IMR-90 (cell line): ENCODE measurements around the gene TMF1. TPM values are rescaled to one million over a fixed set of nuclear protein-coding genes. Genes with fewer than 3 reads are reported as not detected.

Source experiments
- ATAC-seq: fragments of 200-7000 bp; cut with Tn5 transposase; 2 replicates; pipeline ENCODE4 v1.9.1; 2020; ENCODE audit warnings: low read depth, mild to moderate bottlenecking, moderate library complexity
- BruUV-seq: library from RNA; stranded (reverse); fragments of 400-500 nt; replicated peaks from 2 replicates; lab custom pipeline; 2021; lab: Mats Ljungman, UMichigan
- CTCF ChIA-PET: fragments of 300-600 bp; formaldehyde crosslinking; extraction: SDS; loops from one replicate; lab custom pipeline; 2021; ENCODE audit warnings: antibody characterized with exemption; lab: Yijun Ruan, JAX
- POLR2A ChIA-PET: fragments of 300-600 bp; sonication (Branson Sonifier 250); formaldehyde crosslinking; loops from one replicate; lab custom pipeline; 2022; ENCODE audit warnings: antibody characterized with exemption; ENCODE audit not compliant: unreplicated experiment; lab: Charles Lee
- DNase-seq: peaks from one replicate; pipeline ENCODE4 v3.0.0; 2013
- H2AFZ ChIP-seq: replicated peaks from 2 replicates; pipeline ENCODE3; 2013; ENCODE audit warnings: low read length, mild to moderate bottlenecking; ENCODE audit not compliant: poor library complexity
- H2AK5ac ChIP-seq: 2 replicates; pipeline ENCODE4 v1.6.1; 2013; ENCODE audit warnings: low read depth, low read length, inconsistent platforms
- H2AK9ac ChIP-seq: replicated peaks from 2 replicates; pipeline ENCODE3; 2013; ENCODE audit warnings: mild to moderate bottlenecking, low read depth, low read length, moderate library complexity; ENCODE audit not compliant: poor library complexity
- H2BK120ac ChIP-seq: 2 replicates; pipeline ENCODE4 v1.6.1; 2013; ENCODE audit warnings: low read depth, low read length, inconsistent platforms
- H2BK15ac ChIP-seq: 3 replicates; pipeline ENCODE4 v1.6.1; 2013; ENCODE audit warnings: low read depth, low read length, inconsistent platforms
- H2BK20ac ChIP-seq: 2 replicates; pipeline ENCODE4 v1.6.1; 2013; ENCODE audit warnings: low read depth, mild to moderate bottlenecking, inconsistent platforms, low read length, moderate library complexity
- H2BK5ac ChIP-seq: 2 replicates; pipeline ENCODE4 v1.6.1; 2013; ENCODE audit warnings: mild to moderate bottlenecking, low read depth, low read length, inconsistent platforms; ENCODE audit not compliant: poor library complexity, severe bottlenecking
- H3K14ac ChIP-seq: replicated peaks from 2 replicates; pipeline ENCODE4 v1.6.1; 2013; ENCODE audit warnings: low read depth, low read length, inconsistent platforms
- H3K18ac ChIP-seq: 2 replicates; pipeline ENCODE4 v1.6.1; 2013; ENCODE audit warnings: low read depth, low read length, control low read depth
- H3K23ac ChIP-seq: 2 replicates; pipeline ENCODE4 v1.6.1; 2013; ENCODE audit warnings: low read depth, low read length, inconsistent platforms
- H3K27ac ChIP-seq: 2 replicates; pipeline ENCODE4 v1.5.1; 2013; ENCODE audit warnings: mild to moderate bottlenecking, control low read depth, low read length; ENCODE audit not compliant: insufficient read depth
- H3K27me3 ChIP-seq: 2 replicates; pipeline ENCODE4 v1.6.1; 2013; ENCODE audit warnings: low read length; ENCODE audit not compliant: control insufficient read depth, insufficient read depth
- H3K36me3 ChIP-seq: 2 replicates; pipeline ENCODE4 v1.6.1; 2013; ENCODE audit warnings: low read length, mixed read lengths; ENCODE audit not compliant: control insufficient read depth, insufficient read depth
- H3K4ac ChIP-seq: 2 replicates; pipeline ENCODE4 v1.6.1; 2013; ENCODE audit warnings: low read depth, low read length, inconsistent platforms
- H3K4me1 ChIP-seq: 2 replicates; pipeline ENCODE4 v1.6.1; 2013; ENCODE audit warnings: low read length, mixed read lengths; ENCODE audit not compliant: control insufficient read depth, insufficient read depth
- H3K4me2 ChIP-seq: 2 replicates; pipeline ENCODE4 v1.6.1; 2013; ENCODE audit warnings: low read depth, mild to moderate bottlenecking, control low read depth, low read length, moderate library complexity
- H3K4me3 ChIP-seq: 2 replicates; pipeline ENCODE4 v1.5.1; 2013; ENCODE audit warnings: low read depth, mild to moderate bottlenecking, control low read depth, low read length, moderate library complexity; ENCODE audit not compliant: insufficient read depth
- H3K56ac ChIP-seq: 2 replicates; pipeline ENCODE4 v1.6.1; 2013; ENCODE audit warnings: low read length, inconsistent platforms; ENCODE audit not compliant: insufficient read depth; ENCODE audit errors: extremely low read depth
- H3K79me1 ChIP-seq, 2 experiments: 2 replicates each; pipeline ENCODE4 v1.6.1; 2013; ENCODE audit warnings: low read length in 2 of 2, inconsistent platforms in 1 of 2, low read depth in 1 of 2
- H3K9ac ChIP-seq: 2 replicates; pipeline ENCODE4 v1.6.1; 2013; ENCODE audit warnings: low read depth, low read length, control low read depth
- H3K9me1 ChIP-seq: 2 replicates; pipeline ENCODE4 v1.6.1; 2013; ENCODE audit warnings: low read length, inconsistent platforms; ENCODE audit not compliant: insufficient read depth
- H3K9me3 ChIP-seq: 2 replicates; pipeline ENCODE4 v1.6.1; 2013; ENCODE audit warnings: low read length; ENCODE audit not compliant: control insufficient read depth, insufficient read depth
- H4K20me1 ChIP-seq: 2 replicates; pipeline ENCODE4 v1.6.1; 2013; ENCODE audit warnings: low read length, inconsistent platforms; ENCODE audit not compliant: insufficient read depth
- H4K5ac ChIP-seq: 2 replicates; pipeline ENCODE4 v1.6.1; 2013; ENCODE audit warnings: mild to moderate bottlenecking, low read depth, low read length, control low read depth
- H4K8ac ChIP-seq, 2 experiments: 2 replicates each; pipeline ENCODE4 v1.6.1; 2013; ENCODE audit warnings: low read depth in 2 of 2, low read length in 2 of 2, control low read depth in 1 of 2, inconsistent platforms in 1 of 2
- H4K91ac ChIP-seq: 2 replicates; pipeline ENCODE4 v1.6.1; 2013; ENCODE audit warnings: low read depth, low read length, inconsistent platforms; ENCODE audit not compliant: insufficient read depth
- BHLHE40 ChIP-seq: fragments of 150-350 bp; IDR thresholded peaks from 2 replicates; pipeline ENCODE4 v1.6.1; 2016; ENCODE audit warnings: mild to moderate bottlenecking, low read depth, low read length
- CEBPB ChIP-seq: IDR thresholded peaks from 2 replicates; pipeline ENCODE4 v1.6.1; 2012; ENCODE audit warnings: low read depth, low read length, improper control_type of control experiment
- CHD1 ChIP-seq: IDR thresholded peaks from 2 replicates; pipeline ENCODE4 v1.6.1; 2012; ENCODE audit warnings: low read depth, low read length, improper control_type of control experiment
- FOS ChIP-seq: fragments of 150-350 bp; IDR thresholded peaks from 2 replicates; pipeline ENCODE4 v1.6.1; 2016; ENCODE audit warnings: low read depth, low read length
- MAFK ChIP-seq: IDR thresholded peaks from 2 replicates; pipeline ENCODE4 v1.6.1; 2012; ENCODE audit warnings: low read depth, low read length, improper control_type of control experiment
- MAZ ChIP-seq: IDR thresholded peaks from 2 replicates; pipeline ENCODE4 v1.6.1; 2012; ENCODE audit warnings: low read depth, mild to moderate bottlenecking, low read length, improper control_type of control experiment, moderate library complexity, borderline replicate concordance
- MXI1 ChIP-seq: IDR thresholded peaks from 2 replicates; pipeline ENCODE4 v1.6.1; 2012; ENCODE audit warnings: low read depth, mild to moderate bottlenecking, low read length, moderate library complexity, borderline replicate concordance
- NFE2L2 ChIP-seq: fragments of 150-350 bp; IDR thresholded peaks from 2 replicates; pipeline ENCODE4 v1.6.1; 2016; ENCODE audit warnings: low read depth, mild to moderate bottlenecking, low read length
- POLR2A ChIP-seq: IDR thresholded peaks from 2 replicates; pipeline ENCODE4 v1.6.1; 2012; ENCODE audit warnings: mild to moderate bottlenecking, low read depth, low read length
- RAD21 ChIP-seq: IDR thresholded peaks from 2 replicates; pipeline ENCODE4 v1.6.1; 2012; ENCODE audit warnings: low read length, improper control_type of control experiment
- RCOR1 ChIP-seq: IDR thresholded peaks from 2 replicates; pipeline ENCODE4 v1.6.1; 2012; ENCODE audit warnings: mild to moderate bottlenecking, low read length, improper control_type of control experiment; ENCODE audit not compliant: insufficient replicate concordance
- RFX5 ChIP-seq: IDR thresholded peaks from 2 replicates; pipeline ENCODE4 v1.8.0; 2012; ENCODE audit warnings: low read depth, mild to moderate bottlenecking, low read length, moderate library complexity
- SMC3 ChIP-seq: fragments of 150-350 bp; IDR thresholded peaks from 2 replicates; pipeline ENCODE4 v1.6.1; 2016; ENCODE audit warnings: low read depth, mild to moderate bottlenecking, antibody characterized with exemption, low read length, moderate library complexity
- WGBS, 2 experiments: methylation state at CpG; one replicate each; pipeline versions ENCODE4 v1.1.5 to v1.1.7; 2013; ENCODE audit warnings: missing lambda C conversion rate in 2 of 2; ENCODE audit not compliant: insufficient read length in 1 of 2; ENCODE audit errors: extremely low coverage in 2 of 2; 5-methylcytosine and 5-hydroxymethylcytosine counted together
- dilution Hi-C: fragments of 300-500 bp; cut with HindIII; formaldehyde crosslinking; loops from one replicate; pipeline ENCODE4 v1.14.3; 2018; ENCODE audit warnings: low sequenced_read_pairs; ENCODE audit not compliant: unreplicated experiment
- in situ Hi-C: fragments of 300-500 bp; cut with MboI; formaldehyde crosslinking; loops from 3 replicates; pipeline ENCODE4 v1.14.3; 2019; ENCODE audit warnings: low sequenced_read_pairs, inconsistent platforms, mixed read lengths
- intact Hi-C: fragments of 100-400 bp; cut with micrococcal nuclease; formaldehyde crosslinking; loops from 2 replicates; pipeline ENCODE4 v1.10.0; 2022
- polyA plus RNA-seq, 3 experiments: library from polyadenylated mRNA; depleted of rRNA; stranded (reverse); fragments of >200 nt; gene quantifications; 2 replicates each; pipeline ENCODE4 v1.2.3, GENCODE V29; 2012; ENCODE audit warnings: low replicate concordance in 1 of 3
- total RNA-seq: library from RNA; depleted of rRNA; stranded (reverse); fragments of >200 nt; gene quantifications from 2 replicates; pipeline ENCODE4 v1.2.3, GENCODE V29; 2012
- TF ChIP-seq, protein P1 (sequence below): fragments of 150-350 bp; IDR thresholded peaks from 2 replicates; pipeline ENCODE4 v1.6.1; 2016; ENCODE audit warnings: low read depth, mild to moderate bottlenecking, low read length, moderate library complexity, borderline replicate concordance
- TF ChIP-seq, protein P2 (sequence below): fragments of 150-350 bp; IDR thresholded peaks from 2 replicates; pipeline ENCODE4 v1.6.1; 2017; ENCODE audit warnings: mild to moderate bottlenecking, antibody characterized with exemption, low read length, low read depth
- TF ChIP-seq, protein P3 (sequence below): conservative IDR thresholded peaks from 2 replicates; pipeline ENCODE4 v1.5.1; 2012; ENCODE audit warnings: mild to moderate bottlenecking, low read depth, low read length, improper control_type of control experiment

The TMF1 gene
- total and polyA plus RNA-seq, 2 of the 4 experiments (the other 2 are of a cell fraction), result 12.4 to 39.1 TPM

DNA sequence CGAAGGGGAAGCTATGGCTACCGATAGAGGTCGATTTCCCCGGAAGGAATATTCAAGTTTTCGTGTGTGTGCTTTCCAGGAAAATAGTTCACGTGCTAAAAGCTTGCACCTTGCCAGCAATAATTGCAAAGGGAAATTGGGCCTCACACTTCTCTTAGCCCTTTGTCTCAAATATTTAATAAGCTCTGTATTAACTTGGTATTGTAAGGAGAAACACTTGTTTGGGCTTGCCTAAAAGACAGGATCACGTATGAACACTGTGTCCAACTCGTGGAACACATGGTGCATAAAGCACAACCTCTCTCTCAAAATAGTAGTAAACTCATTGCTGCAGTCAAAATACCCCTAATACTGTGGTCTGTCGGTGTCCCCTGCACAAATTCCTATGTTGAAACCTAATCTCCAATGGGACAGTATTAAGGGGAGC, 352 bp upstream of the TMF1 start:
- POLR2A ChIA-PET, result no interaction called here
- in situ Hi-C loops (no loop called here), intact Hi-C loops (no loop called here), dilution Hi-C loops (no loop called here)
- peak overlapping the region; percentile 62; the same call in 1 of the 2 replicates for H2AK5ac ChIP-seq
- H4K20me1 ChIP-seq, result peaks cover 26% of the 10 kb centered on the region; the same call in 1 of the 2 replicates
- no peaks in the 10 kb centered on the region; the same call in 1 of the 2 replicates for H3K9me1 ChIP-seq
- peak overlapping the region; percentile 91 to 95 for H4K8ac ChIP-seq
- H3K4me2 ChIP-seq, result peak overlapping the region; percentile 88
- H3K14ac ChIP-seq, result peak overlapping the region; percentile 72
- peak overlapping the region; percentile 96 for H2AK9ac ChIP-seq
- no CpG with 5 or more reads among the region's 9 CpGs for WGBS, 2 experiments
- H3K23ac ChIP-seq, result peak overlapping the region; percentile 66; the same call in 1 of the 2 replicates
- DNase-seq (no peak), ATAC-seq (peak; percentile 3)
- H4K5ac ChIP-seq, result peak overlapping the region; percentile 84
- peak overlapping the region; percentile 26; the same call in 1 of the 2 replicates for H2BK120ac ChIP-seq
- H3K9ac ChIP-seq, result peak overlapping the region; percentile 67; the same call in 1 of the 2 replicates
- peak overlapping the region; percentile 58; the same call in 2 of the 3 replicates for H2BK15ac ChIP-seq
- H3K79me1 ChIP-seq, result peaks cover 3 to 27% of the 10 kb centered on the region in 2 experiments; a peak in 2 of 4 replicates
- peaks cover 13% of the 10 kb centered on the region for H3K36me3 ChIP-seq
- CTCF ChIA-PET, result interaction anchor here (0.6 to 1.5 kb wide), 2 partner anchors 11 to 243 kb away, joined by 3 to 4 read pairs; no protein-coding TSS in a partner anchor
- H3K18ac ChIP-seq, result peak overlapping the region; percentile 75
- peak overlapping the region; percentile 90 for H3K56ac ChIP-seq
- TF ChIP-seq, protein P1, sequence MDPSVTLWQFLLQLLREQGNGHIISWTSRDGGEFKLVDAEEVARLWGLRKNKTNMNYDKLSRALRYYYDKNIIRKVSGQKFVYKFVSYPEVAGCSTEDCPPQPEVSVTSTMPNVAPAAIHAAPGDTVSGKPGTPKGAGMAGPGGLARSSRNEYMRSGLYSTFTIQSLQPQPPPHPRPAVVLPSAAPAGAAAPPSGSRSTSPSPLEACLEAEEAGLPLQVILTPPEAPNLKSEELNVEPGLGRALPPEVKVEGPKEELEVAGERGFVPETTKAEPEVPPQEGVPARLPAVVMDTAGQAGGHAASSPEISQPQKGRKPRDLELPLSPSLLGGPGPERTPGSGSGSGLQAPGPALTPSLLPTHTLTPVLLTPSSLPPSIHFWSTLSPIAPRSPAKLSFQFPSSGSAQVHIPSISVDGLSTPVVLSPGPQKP, result no peak
- TF ChIP-seq POLR2A (no peak), CEBPB (no peak), BHLHE40 (no peak), FOS (no peak), RCOR1 (no peak), NFE2L2 (no peak), SMC3 (no peak), RAD21 (no peak), MXI1 (no peak), MAFK (no peak), MAZ (no peak), CHD1 (no peak), RFX5 (no peak)
- TF ChIP-seq, protein P2, sequence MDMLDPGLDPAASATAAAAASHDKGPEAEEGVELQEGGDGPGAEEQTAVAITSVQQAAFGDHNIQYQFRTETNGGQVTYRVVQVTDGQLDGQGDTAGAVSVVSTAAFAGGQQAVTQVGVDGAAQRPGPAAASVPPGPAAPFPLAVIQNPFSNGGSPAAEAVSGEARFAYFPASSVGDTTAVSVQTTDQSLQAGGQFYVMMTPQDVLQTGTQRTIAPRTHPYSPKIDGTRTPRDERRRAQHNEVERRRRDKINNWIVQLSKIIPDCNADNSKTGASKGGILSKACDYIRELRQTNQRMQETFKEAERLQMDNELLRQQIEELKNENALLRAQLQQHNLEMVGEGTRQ, result no peak
- TF ChIP-seq, protein P3, sequence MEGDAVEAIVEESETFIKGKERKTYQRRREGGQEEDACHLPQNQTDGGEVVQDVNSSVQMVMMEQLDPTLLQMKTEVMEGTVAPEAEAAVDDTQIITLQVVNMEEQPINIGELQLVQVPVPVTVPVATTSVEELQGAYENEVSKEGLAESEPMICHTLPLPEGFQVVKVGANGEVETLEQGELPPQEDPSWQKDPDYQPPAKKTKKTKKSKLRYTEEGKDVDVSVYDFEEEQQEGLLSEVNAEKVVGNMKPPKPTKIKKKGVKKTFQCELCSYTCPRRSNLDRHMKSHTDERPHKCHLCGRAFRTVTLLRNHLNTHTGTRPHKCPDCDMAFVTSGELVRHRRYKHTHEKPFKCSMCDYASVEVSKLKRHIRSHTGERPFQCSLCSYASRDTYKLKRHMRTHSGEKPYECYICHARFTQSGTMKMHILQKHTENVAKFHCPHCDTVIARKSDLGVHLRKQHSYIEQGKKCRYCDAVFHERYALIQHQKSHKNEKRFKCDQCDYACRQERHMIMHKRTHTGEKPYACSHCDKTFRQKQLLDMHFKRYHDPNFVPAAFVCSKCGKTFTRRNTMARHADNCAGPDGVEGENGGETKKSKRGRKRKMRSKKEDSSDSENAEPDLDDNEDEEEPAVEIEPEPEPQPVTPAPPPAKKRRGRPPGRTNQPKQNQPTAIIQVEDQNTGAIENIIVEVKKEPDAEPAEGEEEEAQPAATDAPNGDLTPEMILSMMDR, result no peak
- H3K27me3 ChIP-seq, result no peaks in the 10 kb centered on the region
- peak overlapping the region; percentile 79 for H3K4me3 ChIP-seq
- H3K27ac ChIP-seq, result peak overlapping the region; percentile 65
- H2BK20ac ChIP-seq, result no peak overlapping the region
- H3K9me3 ChIP-seq, result no peaks in the 10 kb centered on the region
- H3K4ac ChIP-seq, result peak overlapping the region; percentile 74
- peak overlapping the region; percentile 76 for H4K91ac ChIP-seq
- peak overlapping the region; percentile 95 for H2AFZ ChIP-seq
- peak overlapping the region; percentile 85 for H2BK5ac ChIP-seq
- BruUV-seq, result no TSS peak
- no peaks in the 10 kb centered on the region for H3K4me1 ChIP-seq
